Lower lobe of right lung (tissue), 2 donors: ENCODE data around the gene FARS2. TPM values are rescaled to one million over a fixed set of nuclear protein-coding genes. Genes with fewer than 3 reads are reported as not detected.

Experiments used
- ATAC-seq, 2 donors: fragments of 200-7000 bp; cut with Tn5 transposase; one replicate each; pipeline ENCODE4 v1.9.1; 2020 to 2022; ENCODE audit warnings: mild to moderate bottlenecking in 2 of 2, moderate library complexity in 2 of 2
- DNase-seq: peaks from one replicate; pipeline ENCODE4 v3.0.0-alpha.2; 2020
- H3K27ac ChIP-seq: fragments of 200-600 bp; one replicate; pipeline ENCODE4 v1.8.0; 2022
- H3K27me3 ChIP-seq: fragments of 200-600 bp; one replicate; pipeline ENCODE4 v1.8.0; 2022; ENCODE audit warnings: low read depth
- H3K36me3 ChIP-seq: fragments of 200-600 bp; one replicate; pipeline ENCODE4 v1.8.0; 2022; ENCODE audit warnings: mild to moderate bottlenecking
- H3K4me1 ChIP-seq: fragments of 200-600 bp; one replicate; pipeline ENCODE4 v1.8.0; 2022
- H3K4me3 ChIP-seq: fragments of 200-600 bp; one replicate; pipeline ENCODE4 v1.8.0; 2022; ENCODE audit warnings: mild to moderate bottlenecking
- H3K9me3 ChIP-seq: fragments of 200-600 bp; one replicate; pipeline ENCODE4 v1.8.0; 2022
- CTCF ChIP-seq: fragments of 200-600 bp; IDR thresholded peaks from one replicate; pipeline ENCODE4 v1.8.0; 2022; ENCODE audit warnings: antibody characterized with exemption, mild to moderate bottlenecking
- intact Hi-C: fragments of 100-400 bp; cut with DNase I; formaldehyde crosslinking; loops from one replicate; pipeline ENCODE4 v1.11.0; 2022
- total RNA-seq: library from RNA; stranded (reverse); fragmentation: NEBNext Ultra II Directional; extraction: Animal tissue kit (Norgen Biotek cat#: 25700); gene quantifications from one replicate; pipeline ENCODE4 v1.2.1, GENCODE V29; 2021
- donor health status: DM: no; HTN: yes; CAD: no; lungs with severe emphysema.

The FARS2 gene
- total RNA-seq, 1 donor from 2014 or later: 17.0 TPM

- ATAC-seq: peak; percentile 44 to 48
Observed at GRCh38 chr6:5422321-5422915, 161.1 kb downstream of the FARS2 start.

DNA sequence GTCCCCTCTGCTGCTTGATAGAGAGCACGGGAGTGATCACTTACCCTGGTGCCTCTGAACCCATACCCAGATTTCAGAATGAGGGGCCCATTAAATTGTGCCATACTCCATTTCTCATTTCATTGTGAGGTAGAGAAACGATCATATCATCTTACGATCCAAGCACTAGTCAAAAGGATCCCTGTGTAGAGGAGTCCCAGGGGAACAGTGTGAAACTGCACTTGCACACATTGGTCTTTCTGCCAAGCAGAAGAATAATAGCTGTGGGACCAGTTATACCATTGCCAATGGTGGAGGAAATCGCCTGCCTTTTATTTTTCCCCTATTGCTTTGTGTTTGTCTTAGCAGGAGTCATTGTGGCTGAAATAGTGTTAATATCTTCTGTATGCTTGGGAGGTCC, 161.9 kb downstream of the FARS2 start:
- no peak for TF ChIP-seq CTCF
- H3K9me3 ChIP-seq: no peaks in the 10 kb centered on the region
- no peak for DNase-seq
- intact Hi-C loops: no loop called here
- no peaks in the 10 kb centered on the region for H3K36me3 ChIP-seq
- no peaks in the 10 kb centered on the region for H3K4me1 ChIP-seq
- no peak overlapping the region for H3K27ac ChIP-seq
- ATAC-seq: no peak
- H3K27me3 ChIP-seq: no peaks in the 10 kb centered on the region
- no peak overlapping the region for H3K4me3 ChIP-seq

More at GRCh38 chr6:5422321-5422915, 161.1 kb downstream of the FARS2 start:
- no peaks in the 10 kb centered on the region for H3K36me3 ChIP-seq
- no peak overlapping the region for H3K4me3 ChIP-seq
- intact Hi-C loops: no loop called here
- peak; percentile 29 for TF ChIP-seq CTCF
- no peaks in the 10 kb centered on the region for H3K4me1 ChIP-seq
- H3K27me3 ChIP-seq: no peaks in the 10 kb centered on the region
- H3K9me3 ChIP-seq: no peaks in the 10 kb centered on the region
- H3K27ac ChIP-seq: no peak overlapping the region
- no peak for DNase-seq

DNA sequence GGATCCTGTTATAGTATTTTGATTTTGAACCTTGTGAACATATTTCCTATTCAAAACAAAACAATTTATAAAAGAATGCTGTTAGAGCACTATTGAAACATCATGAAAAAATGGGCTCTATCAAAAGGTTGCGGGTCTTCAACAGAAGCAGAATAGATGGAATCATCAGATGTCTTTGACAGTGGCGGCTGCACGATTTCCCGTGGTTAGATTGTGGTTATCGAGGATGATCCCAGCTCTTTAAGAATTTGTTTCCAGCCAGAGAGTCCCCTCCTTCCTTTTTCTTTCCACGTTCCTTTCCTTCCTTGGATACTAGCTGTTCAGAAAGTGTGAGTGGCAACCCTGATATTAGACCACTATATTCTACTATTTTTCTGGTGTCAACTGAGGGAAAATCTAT, 163.4 kb downstream of the FARS2 start:
- no peak for ATAC-seq
- H3K36me3 ChIP-seq: no peaks in the 10 kb centered on the region
- no peak overlapping the region for H3K27ac ChIP-seq
- H3K9me3 ChIP-seq: no peaks in the 10 kb centered on the region
- no peaks in the 10 kb centered on the region for H3K4me1 ChIP-seq
- intact Hi-C loops: no loop called here
- TF ChIP-seq CTCF: no peak
- H3K27me3 ChIP-seq: no peaks in the 10 kb centered on the region
- DNase-seq: no peak
- no peak overlapping the region for H3K4me3 ChIP-seq

DNA sequence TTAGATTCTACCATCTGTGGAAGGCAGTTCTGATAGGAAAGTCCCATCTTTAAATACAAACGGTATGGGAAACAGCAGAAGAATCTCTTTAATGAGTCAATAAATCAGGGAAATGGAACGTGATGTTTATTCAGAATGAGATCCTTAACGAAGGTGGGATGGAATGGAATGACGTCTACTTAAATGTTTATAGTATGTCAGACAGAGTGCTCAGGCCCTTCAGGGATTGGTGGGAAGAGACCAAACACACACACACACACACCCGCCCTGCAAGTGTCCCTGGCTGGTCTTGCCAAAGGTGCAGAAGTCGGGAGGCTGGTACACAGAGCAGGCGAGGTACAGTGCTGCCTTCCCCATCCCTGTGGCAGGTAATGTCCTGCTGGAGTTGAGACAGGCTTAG, 164.0 kb downstream of the FARS2 start:
- Histone ChIP-seq H3K9me3 (no peaks in the 10 kb centered on the region), H3K36me3 (no peaks in the 10 kb centered on the region), H3K27ac (no peak overlapping the region), H3K4me3 (no peak overlapping the region), H3K27me3 (no peaks in the 10 kb centered on the region), H3K4me1 (no peaks in the 10 kb centered on the region)
- no peak for TF ChIP-seq CTCF
- ATAC-seq (no peak), DNase-seq (no peak)
- intact Hi-C loops: no loop called here

- no peak overlapping the region for H3K27ac ChIP-seq
- ATAC-seq (no peak), DNase-seq (no peak)
- intact Hi-C loops: no loop called here
- no peaks in the 10 kb centered on the region for H3K4me1 ChIP-seq
- no peaks in the 10 kb centered on the region for H3K27me3 ChIP-seq
- no peaks in the 10 kb centered on the region for H3K9me3 ChIP-seq
- H3K4me3 ChIP-seq: no peak overlapping the region
- TF ChIP-seq CTCF: no peak
- H3K36me3 ChIP-seq: peaks cover under 1% of the 10 kb centered on the region
Observed at GRCh38 chr6:5425797-5426196, 164.5 kb downstream of the FARS2 start.
